GM23338 (cell line): ENCODE measurements around the gene PRLHR. TPM values are rescaled to one million over a fixed set of nuclear protein-coding genes. Genes with fewer than 3 reads are reported as not detected.

Experiments
- ATAC-seq: fragments of 200-7000 bp; cut with Tn5 transposase; 3 replicates; pipeline ENCODE4 v1.9.1; 2020
- DNase-seq: peaks from one replicate; pipeline ENCODE4 v3.0.0-alpha.2; 2015; ENCODE audit warnings: low spot score
- H2AFZ ChIP-seq: fragments of 200-600 bp; sonication (generic); 2 replicates; pipeline ENCODE4 v1.8.0; 2016; ENCODE audit warnings: antibody characterized with exemption, mild to moderate bottlenecking, moderate library complexity
- H3F3A ChIP-seq: fragments of 200-600 bp; sonication (generic); replicated peaks from 2 replicates; pipeline ENCODE4 v1.8.0; 2017; ENCODE audit warnings: antibody characterized with exemption, mixed run types, low read depth
- H3K27ac ChIP-seq: fragments of 200-600 bp; sonication (generic); 2 replicates; pipeline ENCODE4 v1.6.1; 2016; ENCODE audit warnings: low read depth
- H3K27me3 ChIP-seq: fragments of 200-600 bp; sonication (generic); 2 replicates; pipeline ENCODE4 v1.8.0; 2016; ENCODE audit warnings: mild to moderate bottlenecking, mixed run types, moderate library complexity; ENCODE audit not compliant: insufficient read depth
- H3K36me3 ChIP-seq: fragments of 200-600 bp; sonication (generic); 2 replicates; pipeline ENCODE4 v1.8.0; 2016; ENCODE audit warnings: mild to moderate bottlenecking; ENCODE audit not compliant: insufficient read depth
- H3K4me1 ChIP-seq: fragments of 200-600 bp; sonication (generic); 2 replicates; pipeline ENCODE4 v1.8.0; 2016; ENCODE audit warnings: mild to moderate bottlenecking, moderate library complexity; ENCODE audit not compliant: insufficient read depth
- H3K4me2 ChIP-seq: fragments of 200-600 bp; sonication (generic); 2 replicates; pipeline ENCODE4 v1.7.1; 2017; ENCODE audit warnings: mixed run types
- H3K4me3 ChIP-seq: fragments of 200-600 bp; sonication (generic); 2 replicates; pipeline ENCODE4 v1.6.1; 2016; ENCODE audit warnings: mixed run types
- H3K79me2 ChIP-seq: fragments of 200-600 bp; sonication (generic); replicated peaks from 2 replicates; pipeline ENCODE4 v1.8.0; 2017; ENCODE audit warnings: mild to moderate bottlenecking; ENCODE audit not compliant: insufficient read depth
- H3K9me2 ChIP-seq: fragments of 200-600 bp; sonication (generic); 2 replicates; pipeline ENCODE4 v1.8.0; 2017; ENCODE audit not compliant: insufficient read depth
- H4K20me1 ChIP-seq: fragments of 200-600 bp; sonication (generic); replicated peaks from 2 replicates; pipeline ENCODE4 v1.8.0; 2017; ENCODE audit warnings: mild to moderate bottlenecking; ENCODE audit not compliant: insufficient read depth
- H3K27ac Mint-ChIP-seq: 2 replicates; pipeline ENCODE4 v1.8.0; 2020; ENCODE audit warnings: inconsistent platforms, mild to moderate bottlenecking, moderate library complexity, mixed read lengths
- H3K27me3 Mint-ChIP-seq: 3 replicates; pipeline ENCODE4 v1.8.0; 2022; ENCODE audit warnings: low read depth, mild to moderate bottlenecking, moderate library complexity, mixed read lengths, inconsistent platforms; ENCODE audit not compliant: insufficient read depth, poor library complexity
- H3K36me3 Mint-ChIP-seq: 3 replicates; pipeline ENCODE4 v1.8.0; 2021; ENCODE audit warnings: low read depth, mild to moderate bottlenecking, inconsistent platforms, moderate library complexity, mixed read lengths
- H3K4me1 Mint-ChIP-seq: 3 replicates; pipeline ENCODE4 v1.8.0; 2020; ENCODE audit warnings: mild to moderate bottlenecking, inconsistent platforms, mixed read lengths
- H3K4me3 Mint-ChIP-seq: 3 replicates; pipeline ENCODE4 v1.8.0; 2021; ENCODE audit warnings: moderate library complexity, mild to moderate bottlenecking, inconsistent platforms, mixed read lengths
- H3K9me3 Mint-ChIP-seq: 3 replicates; pipeline ENCODE4 v1.8.0; 2020; ENCODE audit warnings: moderate library complexity, mild to moderate bottlenecking, inconsistent platforms, mixed read lengths
- CREB1 ChIP-seq: fragments of 250-450 bp; sonication (Bioruptor Pico); IDR thresholded peaks from 2 replicates; pipeline ENCODE4 v1.5.0; 2020; ENCODE audit warnings: low read depth, mild to moderate bottlenecking, moderate library complexity
- CTCF ChIP-seq, 2 experiments: fragments of 200-600 bp in 1 of 2; sonication (generic) in 1 of 2; conservative IDR thresholded peaks; 2 replicates each; pipeline versions ENCODE4 v1.5.1 to v1.6.1; 2016 to 2017; ENCODE audit warnings: antibody characterized with exemption in 2 of 2, low read depth in 2 of 2, mild to moderate bottlenecking in 2 of 2, moderate library complexity in 1 of 2
- ETS1 ChIP-seq: IDR thresholded peaks from 2 replicates; pipeline ENCODE4 v1.6.1; 2016; ENCODE audit warnings: antibody characterized with exemption
- EZH2 ChIP-seq: fragments of 200-600 bp; sonication (generic); IDR thresholded peaks from one replicate; pipeline ENCODE4 v1.8.0; 2017; ENCODE audit warnings: antibody characterized with exemption, mild to moderate bottlenecking, low read depth; ENCODE audit not compliant: unreplicated experiment
- EZH2phosphoT487 ChIP-seq: fragments of 200-600 bp; sonication (generic); IDR thresholded peaks from one replicate; pipeline ENCODE4 v1.8.1; 2018; ENCODE audit warnings: antibody characterized with exemption; ENCODE audit not compliant: unreplicated experiment
- JUNB ChIP-seq: IDR thresholded peaks from one replicate; pipeline ENCODE4 v1.6.1; 2016; ENCODE audit warnings: antibody characterized with exemption; ENCODE audit not compliant: unreplicated experiment
- NANOG ChIP-seq: IDR thresholded peaks from 2 replicates; pipeline ENCODE4 v1.6.1; 2016; ENCODE audit warnings: antibody characterized with exemption, borderline replicate concordance
- POLR2AphosphoS5 ChIP-seq: IDR thresholded peaks from 2 replicates; pipeline ENCODE4 v1.6.1; 2016; ENCODE audit warnings: antibody characterized with exemption, low read depth
- REST ChIP-seq: IDR thresholded peaks from one replicate; pipeline ENCODE4 v1.6.1; 2018; ENCODE audit warnings: antibody characterized with exemption; ENCODE audit not compliant: unreplicated experiment
- STAT1 ChIP-seq: IDR thresholded peaks from one replicate; pipeline ENCODE4 v1.6.1; 2016; ENCODE audit warnings: antibody characterized with exemption; ENCODE audit not compliant: unreplicated experiment
- ZNF114 ChIP-seq: fragments of 250-450 bp; sonication (Bioruptor Pico); IDR thresholded peaks from 2 replicates; pipeline ENCODE4 v1.5.0; 2020; ENCODE audit warnings: mild to moderate bottlenecking, moderate library complexity
- ZNF331 ChIP-seq: fragments of 250-450 bp; sonication (Bioruptor Pico); IDR thresholded peaks from 2 replicates; pipeline ENCODE4 v1.5.0; 2020; ENCODE audit warnings: low read depth, mild to moderate bottlenecking, moderate library complexity
- ZNF462 ChIP-seq: fragments of 250-450 bp; sonication (Bioruptor Pico); IDR thresholded peaks from 2 replicates; pipeline ENCODE4 v1.5.0; 2020; ENCODE audit warnings: mild to moderate bottlenecking, moderate library complexity
- polyA plus RNA-seq: library from polyadenylated mRNA; unstranded; fragments of >200 nt; fragmentation: Nextera tagmentation; extraction: Ambion mirVana; gene quantifications from 2 replicates; pipeline ENCODE4 v1.2.1, GENCODE V29; 2016
- total RNA-seq: library from RNA; depleted of rRNA; stranded (reverse); fragments of >200 nt; shearing (Covaris generic); gene quantifications from 2 replicates; pipeline ENCODE4 v1.2.3, GENCODE V29; 2014

PRLHR gene
- total and polyA plus RNA-seq, 2 experiments from 2014 or later, result 0.24 TPM; not detected in 1

GRCh38 chr10:118581340-118581739 lies 14.1 kb downstream of the PRLHR start:
- Histone ChIP-seq H3K36me3 (no peaks in the 10 kb centered on the region), H4K20me1 (no peaks in the 10 kb centered on the region), H3K27ac (no peak overlapping the region), H2AFZ (no peak overlapping the region), H3K79me2 (no peaks in the 10 kb centered on the region), H3K4me3 (no peak overlapping the region), H3K4me2 (no peak overlapping the region), H3F3A (no peaks in the 10 kb centered on the region), H3K9me2 (no peaks in the 10 kb centered on the region), H3K27me3 (no peaks in the 10 kb centered on the region), H3K4me1 (no peaks in the 10 kb centered on the region)
- no peaks in the 10 kb centered on the region for H3K4me1 Mint-ChIP-seq
- no peak for DNase-seq
- H3K27me3 Mint-ChIP-seq, result peaks cover 2% of the 10 kb centered on the region
- H3K36me3 Mint-ChIP-seq, result no peaks in the 10 kb centered on the region
- H3K9me3 Mint-ChIP-seq, result no peaks in the 10 kb centered on the region
- ATAC-seq, result no peak
- no peak overlapping the region for H3K27ac Mint-ChIP-seq
- no peak overlapping the region for H3K4me3 Mint-ChIP-seq
- TF ChIP-seq ETS1 (no peak), POLR2AphosphoS5 (no peak), STAT1 (no peak), ZNF114 (CRISPR knock-in tag) (no peak), EZH2 (no peak), REST (no peak), EZH2phosphoT487 (no peak), JUNB (no peak), ZNF462 (CRISPR knock-in tag) (no peak), CTCF (conservative IDR thresholded peaks at IDR 0.05; ENCODE audit: low read depth in 2 of 2) (no peak), NANOG (no peak), CREB1 (CRISPR knock-in tag) (no peak), ZNF331 (CRISPR knock-in tag) (no peak)
